ENCODE data around the gene RAMP1.

The RAMP1 gene

GRCh38 chr2:237910576-237911362 is 51.3 kb downstream of the RAMP1 start:
- DNase-seq (ENCODE audit: low read depth in 1 of 2, low spot score in 1 of 2), result no peak
- Histone ChIP-seq H3K4me3 (replicated peaks; ENCODE audit: insufficient read depth, low read length) (no peak overlapping the region), H3K27ac (replicated peaks) (no peak overlapping the region), H3K27me3 (ENCODE audit: insufficient read depth, poor library complexity, severe bottlenecking) (no peaks in the 10 kb centered on the region)
- no peak for TF ChIP-seq POLR2AphosphoS5 (IDR thresholded peaks at IDR 0.05; ENCODE audit: low read depth)
- TF ChIP-seq GABPA (IDR thresholded peaks at IDR 0.05; ENCODE audit: low read depth), result no peak
- no peak for TF ChIP-seq REST (IDR thresholded peaks at IDR 0.05; ENCODE audit: insufficient replicate concordance, low read depth)
- TF ChIP-seq SPI1 (IDR thresholded peaks at IDR 0.05; ENCODE audit: borderline replicate concordance, low read depth), result no peak
- TF ChIP-seq CTCF (IDR thresholded peaks at IDR 0.05; ENCODE audit: insufficient read depth, low read length), result no peak

GRCh38 chr2:237911363-237912017 is 52.1 kb downstream of the RAMP1 start:
- no peak for DNase-seq (ENCODE audit: low read depth in 1 of 2, low spot score in 1 of 2)
- no peak overlapping the region for H3K27ac ChIP-seq (replicated peaks)
- TF ChIP-seq GABPA (IDR thresholded peaks at IDR 0.05; ENCODE audit: low read depth) (no peak), SPI1 (IDR thresholded peaks at IDR 0.05; ENCODE audit: borderline replicate concordance, low read depth) (no peak), REST (IDR thresholded peaks at IDR 0.05; ENCODE audit: insufficient replicate concordance, low read depth) (no peak), POLR2AphosphoS5 (IDR thresholded peaks at IDR 0.05; ENCODE audit: low read depth) (no peak), CTCF (IDR thresholded peaks at IDR 0.05; ENCODE audit: insufficient read depth, low read length) (no peak)
- H3K27me3 ChIP-seq (ENCODE audit: insufficient read depth, poor library complexity, severe bottlenecking), result no peaks in the 10 kb centered on the region
- H3K4me3 ChIP-seq (replicated peaks; ENCODE audit: insufficient read depth, low read length), result no peak overlapping the region

- H3K27me3 ChIP-seq (ENCODE audit: insufficient read depth, poor library complexity, severe bottlenecking), result no peaks in the 10 kb centered on the region
- TF ChIP-seq GABPA (IDR thresholded peaks at IDR 0.05; ENCODE audit: low read depth), result no peak
- no peak for TF ChIP-seq SPI1 (IDR thresholded peaks at IDR 0.05; ENCODE audit: borderline replicate concordance, low read depth)
- TF ChIP-seq POLR2AphosphoS5 (IDR thresholded peaks at IDR 0.05; ENCODE audit: low read depth), result no peak
- TF ChIP-seq CTCF (IDR thresholded peaks at IDR 0.05; ENCODE audit: insufficient read depth, low read length), result no peak
- no peak for TF ChIP-seq REST (IDR thresholded peaks at IDR 0.05; ENCODE audit: insufficient replicate concordance, low read depth)
- no peak for DNase-seq (ENCODE audit: low read depth in 1 of 2, low spot score in 1 of 2)
- H3K4me3 ChIP-seq (replicated peaks; ENCODE audit: insufficient read depth, low read length), result no peak overlapping the region
- H3K27ac ChIP-seq (replicated peaks), result no peak overlapping the region
These were observed 53.1 kb downstream of the RAMP1 start for GRCh38 chr2:237912271-237913192.

Data from HL-60 (cell line).